Measurements from ENCODE around the gene SUMO1. TPM values are rescaled to one million over a fixed set of nuclear protein-coding genes. Genes with fewer than 3 reads are reported as not detected.
A peak's percentile ranks its signal among the peaks of the same experiment; 100 is the strongest.

SUMO1 gene
- total and polyA plus RNA-seq, 9 of the 15 experiments (the other 6 are each of a cell fraction or from before 2014, with no cell fraction given), result 63.7 to 292 (median 92.0) TPM

- DNase-seq (ENCODE audit: extremely low read depth in 1 of 4, low spot score in 3 of 4) (peak in 2 of 4 experiments; percentile 36 to 50), FAIRE-seq (no peak), ATAC-seq (peak; percentile 80)
- Histone ChIP-seq H3K9me1 (ENCODE audit: control insufficient read depth, insufficient read depth, low read length) (no peaks in the 10 kb centered on the region), H3K27ac (ENCODE audit: extremely low read depth, low read depth, low read length) (peak overlapping the region; percentile 78), H3K27me3 (ENCODE audit: control insufficient read depth in 2 of 2, insufficient read depth in 2 of 2, low read length in 2 of 2) (no peaks in the 10 kb centered on the region), H3K4me1 (replicated peaks in 1 of 2; ENCODE audit: control insufficient read depth in 2 of 2, insufficient read depth in 2 of 2, low read length in 2 of 2) (peaks cover 3 to 6% of the 10 kb centered on the region in 2 experiments; a peak in 3 of 5 replicates), H3K4me3 (peak overlapping the region; percentile 99), H3K79me2 (ENCODE audit: control insufficient read depth, insufficient read depth, low read length) (peaks cover 53% of the 10 kb centered on the region), H3K4me2 (ENCODE audit: insufficient read depth, low read length) (peak overlapping the region; percentile 90), H3K36me3 (ENCODE audit: control insufficient read depth, insufficient read depth, low read length) (0 out of 3 replicates have a peak, but pooled peaks cover 2% of the 10 kb centered on the region), H3K9me3 (replicated peaks; ENCODE audit: control insufficient read depth, insufficient read depth, low read depth, low read length) (0 out of 2 replicates have a peak, but pooled peaks cover 2% of the 10 kb centered on the region), H2AFZ (ENCODE audit: low read depth, low read length) (peak overlapping the region; percentile 74), H4K20me1 (replicated peaks; ENCODE audit: control insufficient read depth, insufficient read depth, low read length) (peaks cover 13% of the 10 kb centered on the region; the same call in 1 of the 2 replicates), H3K9ac (ENCODE audit: insufficient read depth in 1 of 2, low read depth in 2 of 2, low read length in 2 of 2) (peak overlapping the region; percentile 83 to 93)
- 2% methylated on average over 20 of the region's 30 CpGs for WGBS (ENCODE audit: insufficient coverage, low coverage, missing lambda C conversion rate)
- no TSS peak for BruUV-seq (replicated peaks)
- ChIA-PET POLR2A (interaction anchor here (0.6 to 2.4 kb wide), 2 partner anchors 29 to 1188 kb away, joined by 4 to 6 read pairs; no protein-coding TSS in a partner anchor), CTCF (ENCODE audit: low intra/inter-chr PET ratio) (interaction anchor here (0.7 kb wide), 1 partner anchor 184 kb away, joined by 3 read pairs; no protein-coding TSS in a partner anchor)
- intact Hi-C loops (cut with micrococcal nuclease), result no loop called here
- in situ Hi-C loops (cut with MboI), result no loop called here
- TF ChIP-seq MNT (conservative IDR thresholded peaks at IDR 0.05), result 0 out of 4 replicates have a peak, but pooled peaks of 1 of the 2 experiments have one; percentile 10
- TF ChIP-seq RCOR1 (IDR thresholded peaks at IDR 0.05; ENCODE audit: borderline replicate concordance in 1 of 2, low read depth in 2 of 2, low read length in 2 of 2), result 0 out of 4 replicates have a peak, but pooled peaks of 1 of the 2 experiments have one; percentile 11
- TF ChIP-seq ZNF511 (CRISPR knock-in tag; IDR thresholded peaks at IDR 0.05), result no peak
- peak; percentile 50; the same call in 1 of the 2 replicates for TF ChIP-seq ZFX (CRISPR knock-in tag; IDR thresholded peaks at IDR 0.05)
- no peak for TF ChIP-seq LEF1 (IDR thresholded peaks at IDR 0.05)
- TF ChIP-seq, protein P1, sequence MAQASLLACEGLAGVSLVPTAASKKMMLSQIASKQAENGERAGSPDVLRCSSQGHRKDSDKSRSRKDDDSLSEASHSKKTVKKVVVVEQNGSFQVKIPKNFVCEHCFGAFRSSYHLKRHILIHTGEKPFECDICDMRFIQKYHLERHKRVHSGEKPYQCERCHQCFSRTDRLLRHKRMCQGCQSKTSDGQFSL (CRISPR knock-in tag; IDR thresholded peaks at IDR 0.05), result peak; percentile 63; the same call in 1 of the 2 replicates
- TF ChIP-seq, protein P1 (tag; IDR thresholded peaks at IDR 0.05), result no peak
- TF ChIP-seq, protein P2, sequence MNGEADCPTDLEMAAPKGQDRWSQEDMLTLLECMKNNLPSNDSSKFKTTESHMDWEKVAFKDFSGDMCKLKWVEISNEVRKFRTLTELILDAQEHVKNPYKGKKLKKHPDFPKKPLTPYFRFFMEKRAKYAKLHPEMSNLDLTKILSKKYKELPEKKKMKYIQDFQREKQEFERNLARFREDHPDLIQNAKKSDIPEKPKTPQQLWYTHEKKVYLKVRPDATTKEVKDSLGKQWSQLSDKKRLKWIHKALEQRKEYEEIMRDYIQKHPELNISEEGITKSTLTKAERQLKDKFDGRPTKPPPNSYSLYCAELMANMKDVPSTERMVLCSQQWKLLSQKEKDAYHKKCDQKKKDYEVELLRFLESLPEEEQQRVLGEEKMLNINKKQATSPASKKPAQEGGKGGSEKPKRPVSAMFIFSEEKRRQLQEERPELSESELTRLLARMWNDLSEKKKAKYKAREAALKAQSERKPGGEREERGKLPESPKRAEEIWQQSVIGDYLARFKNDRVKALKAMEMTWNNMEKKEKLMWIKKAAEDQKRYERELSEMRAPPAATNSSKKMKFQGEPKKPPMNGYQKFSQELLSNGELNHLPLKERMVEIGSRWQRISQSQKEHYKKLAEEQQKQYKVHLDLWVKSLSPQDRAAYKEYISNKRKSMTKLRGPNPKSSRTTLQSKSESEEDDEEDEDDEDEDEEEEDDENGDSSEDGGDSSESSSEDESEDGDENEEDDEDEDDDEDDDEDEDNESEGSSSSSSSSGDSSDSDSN (IDR thresholded peaks at IDR 0.05; ENCODE audit: borderline replicate concordance in 1 of 2, low read depth in 2 of 2, low read length in 2 of 2), result peak in 1 of 2 experiments; percentile 13; a peak in 1 of 4 replicates
- TF ChIP-seq ZNF785 (CRISPR knock-in tag; IDR thresholded peaks at IDR 0.05), result no peak
- TF ChIP-seq CHD4 (IDR thresholded peaks at IDR 0.05; ENCODE audit: insufficient read depth, insufficient replicate concordance, low read depth, low read length, poor library complexity, severe bottlenecking), result no peak
- TF ChIP-seq HES1 (IDR thresholded peaks at IDR 0.05; ENCODE audit: low read depth), result no peak
- no peak for TF ChIP-seq SIN3B (IDR thresholded peaks at IDR 0.05; ENCODE audit: low read depth)
- peak; percentile 27 for TF ChIP-seq TAF1 (IDR thresholded peaks at IDR 0.05; ENCODE audit: control insufficient read depth, extremely low read depth, insufficient read depth, low read length, severe bottlenecking)
Measured at GRCh38 chr2:202237787-202238233, 587 bp downstream of the SUMO1 start.

Measured in K562 (cell line).